NCI-H146 (cell line): ENCODE measurements around the gene INAFM2.
A peak's percentile ranks its signal among the peaks of the same experiment; 100 is the strongest.

ENCODE experiments used
- DNase-seq: peaks from one replicate; lab custom pipeline; 2025; lab: John Stamatoyannopoulos, UW

Gene INAFM2

DNA sequence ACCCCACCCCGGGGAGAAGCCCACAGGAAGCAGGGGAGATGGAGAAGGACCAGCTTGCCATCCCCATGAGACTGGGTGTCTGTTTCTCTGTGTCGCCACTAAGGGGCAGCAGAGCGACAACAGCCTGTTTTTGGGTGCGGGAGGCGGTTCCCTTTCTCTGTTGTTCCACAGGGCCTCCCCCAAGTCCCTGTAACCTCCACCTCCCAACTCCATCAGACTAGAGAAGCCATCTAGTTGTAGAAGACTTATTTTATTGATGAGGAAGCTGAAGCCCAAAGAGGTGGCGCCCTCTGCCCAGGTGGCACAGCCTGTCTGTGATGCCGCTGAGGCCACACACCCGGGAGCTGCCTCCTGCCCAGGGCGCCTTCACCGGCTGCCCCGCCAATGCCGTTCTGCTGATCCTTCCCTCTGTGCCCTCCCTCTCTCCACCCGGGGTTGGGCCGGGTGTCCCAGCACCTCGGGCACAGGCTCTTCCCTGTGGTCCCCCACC is 21.2 kb downstream of the INAFM2 start:
- peak; percentile 38 for DNase-seq

DNA sequence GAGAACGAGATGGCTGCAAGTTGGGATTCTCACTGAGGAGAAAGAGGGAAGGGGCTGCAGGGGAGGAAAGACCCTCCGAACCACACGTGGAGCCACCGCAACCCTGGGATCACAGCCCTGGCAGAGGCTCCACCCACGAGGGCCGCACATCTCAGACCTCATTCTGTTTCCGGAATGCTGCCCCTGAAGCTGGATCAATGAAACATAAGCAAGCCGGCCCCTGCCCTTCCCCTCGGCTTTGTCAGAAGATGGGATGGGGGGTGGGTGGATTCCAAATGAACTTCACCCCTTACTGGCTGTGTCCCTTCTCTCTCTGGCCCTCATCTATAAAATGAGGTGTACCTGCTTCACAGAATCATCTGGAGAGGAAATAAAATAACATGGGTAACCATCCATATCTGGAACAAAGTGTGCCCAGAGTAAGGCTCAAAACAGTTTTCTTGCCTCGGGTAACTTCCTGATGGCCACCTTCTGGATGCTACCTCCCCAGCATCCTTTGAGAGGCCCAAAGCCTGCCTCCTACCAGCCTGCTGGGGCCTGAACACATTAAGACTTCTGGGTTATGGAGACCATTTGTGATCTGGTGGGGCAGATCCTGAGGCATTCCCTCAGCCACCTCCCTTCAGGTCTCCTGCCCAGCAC is 21.9 kb downstream of the INAFM2 start:
- DNase-seq: no peak

DNA sequence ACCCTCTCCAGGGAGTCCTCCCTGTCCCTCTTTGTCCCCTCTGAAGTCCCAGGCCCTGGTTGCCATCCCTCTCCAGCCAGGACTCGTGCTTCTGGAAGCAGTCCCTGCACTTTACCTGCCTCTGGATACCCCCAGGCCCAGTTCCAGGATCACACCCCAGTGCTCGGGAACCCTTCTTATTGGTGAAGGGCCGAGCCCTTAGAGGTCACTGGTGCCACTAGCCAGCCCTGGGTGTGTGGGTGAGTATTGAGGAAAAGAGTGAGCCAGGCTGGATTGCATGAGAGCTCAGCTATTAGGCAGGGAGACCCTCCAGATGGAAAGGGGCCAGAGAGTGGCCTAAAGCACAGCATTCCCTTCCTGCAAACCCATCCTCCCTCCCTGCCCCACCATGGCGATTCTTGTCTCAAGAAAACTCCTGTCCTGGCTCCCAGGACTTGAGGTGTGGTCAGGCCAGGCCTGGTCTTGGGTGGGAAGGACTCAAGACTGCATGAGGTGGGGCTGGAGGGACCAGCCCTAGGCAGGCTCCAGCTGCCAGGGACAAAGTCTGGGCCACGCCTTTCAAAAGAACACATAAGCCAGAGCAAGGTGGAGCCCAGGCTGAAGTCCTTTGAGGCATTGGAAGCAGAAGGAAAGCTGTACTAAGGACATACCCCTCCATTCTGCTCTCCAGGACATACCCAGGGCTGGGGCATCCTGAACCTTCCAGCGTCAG is 22.5 kb downstream of the INAFM2 start:
- DNase-seq: no peak

DNA sequence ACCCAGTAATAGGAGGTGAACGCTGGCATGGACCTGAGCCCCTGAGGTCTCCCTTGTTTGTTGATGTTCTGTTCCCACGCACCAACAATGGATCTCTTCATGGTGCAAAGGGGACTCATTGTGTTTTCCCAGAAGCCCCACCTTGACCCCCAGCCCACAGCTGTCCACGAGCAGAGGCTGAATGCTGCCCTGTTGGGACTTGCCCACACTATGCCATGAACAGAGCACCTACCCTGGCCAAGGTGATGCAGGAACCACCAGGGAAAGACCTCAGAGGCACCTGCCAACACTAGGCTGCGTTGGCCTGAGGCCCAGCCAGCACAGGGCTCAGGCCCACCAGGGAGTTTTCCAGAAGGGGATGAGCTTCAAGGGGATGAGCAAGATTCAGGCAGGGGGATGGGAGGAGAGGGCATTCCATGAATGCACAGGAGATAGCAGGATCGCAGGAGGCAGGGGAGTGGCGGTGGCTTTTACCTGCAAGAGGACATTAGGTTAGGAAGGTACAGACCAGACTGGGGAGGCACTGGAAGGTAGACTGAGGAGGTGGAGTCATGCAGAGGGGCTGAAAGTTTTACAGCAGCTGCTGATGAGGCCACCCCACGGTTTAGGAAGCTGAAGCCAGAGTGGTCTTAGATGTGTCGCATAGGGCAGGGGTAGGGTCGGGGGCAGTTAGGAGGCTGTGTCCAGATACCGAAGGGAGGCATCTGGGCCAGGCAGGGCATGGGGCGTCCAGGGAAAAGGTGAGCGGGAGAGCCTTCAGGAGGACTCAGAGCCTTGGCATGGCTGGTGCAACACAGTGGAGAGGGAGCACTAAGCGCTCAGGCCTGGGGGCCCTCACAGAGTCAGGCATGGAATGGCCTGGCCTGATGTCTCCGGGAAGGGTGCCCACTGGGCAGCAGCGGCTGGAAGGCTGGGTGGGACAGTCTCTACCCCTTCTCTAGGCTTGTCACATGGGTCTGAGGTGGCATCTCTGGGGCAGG is 23.4 kb downstream of the INAFM2 start:
- DNase-seq: no peak

DNA sequence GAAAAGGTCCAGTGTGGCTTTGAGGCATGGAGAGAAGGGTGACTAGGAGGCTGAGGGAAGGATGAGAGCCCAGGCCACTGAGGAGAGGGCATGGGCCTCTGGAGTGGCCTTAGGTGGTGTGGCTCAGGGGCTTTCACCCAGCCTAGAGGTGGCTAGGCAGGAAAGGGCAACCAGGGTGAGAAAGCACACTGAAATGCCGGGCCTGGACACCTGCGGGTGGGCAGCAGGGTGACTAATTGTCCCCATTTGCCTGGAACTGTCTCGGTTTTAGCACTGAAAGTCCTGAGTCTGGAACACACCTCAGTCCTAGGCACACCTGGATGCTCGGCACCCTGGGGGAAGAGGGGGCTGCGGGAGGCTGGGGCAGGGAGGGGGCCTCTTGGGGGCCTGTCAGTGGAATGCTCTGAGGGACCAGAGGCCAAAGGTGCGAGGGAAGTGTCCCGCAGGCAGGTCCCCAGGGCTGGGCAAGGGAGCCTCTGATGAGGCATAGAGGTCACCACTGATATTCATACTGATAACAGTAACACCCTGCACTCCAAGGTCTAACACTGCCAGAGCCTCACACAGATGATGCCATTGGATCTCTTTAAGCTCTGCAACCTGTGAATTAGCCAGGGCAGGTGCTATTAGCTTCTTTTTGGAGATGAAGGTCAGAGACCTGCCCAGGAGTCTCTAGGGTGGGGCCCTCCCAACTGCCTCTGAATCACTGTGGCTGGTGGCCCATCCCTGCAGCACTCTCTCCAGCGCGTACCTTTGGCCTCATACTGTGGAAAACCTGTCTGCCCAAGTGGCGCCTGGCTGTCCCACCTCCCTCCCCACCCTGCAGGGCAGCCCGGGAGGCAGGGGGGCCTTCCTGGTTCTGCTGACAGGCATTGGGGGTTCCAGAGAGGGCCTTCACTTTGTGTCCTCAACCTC is 24.3 kb downstream of the INAFM2 start:
- DNase-seq: no peak

DNA sequence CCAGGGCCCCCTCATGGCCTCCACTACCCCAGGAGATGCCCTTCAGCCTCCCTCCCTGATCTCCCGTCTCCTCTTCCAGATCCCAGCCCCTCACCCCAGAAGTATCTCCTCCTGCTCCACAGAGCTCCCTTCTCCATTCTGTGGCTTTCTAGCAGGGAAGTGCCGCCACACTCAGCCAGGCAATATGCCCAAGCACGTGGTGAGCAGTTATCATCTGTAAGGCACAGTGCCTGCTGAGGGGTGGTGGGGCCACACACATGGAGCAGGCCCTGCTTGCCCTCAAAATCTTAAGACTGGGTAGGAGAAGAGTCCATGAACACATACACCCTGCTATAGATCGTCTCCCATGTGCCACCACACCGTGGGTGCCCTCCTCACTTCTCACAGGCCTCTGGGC is 25.0 kb downstream of the INAFM2 start:
- no peak for DNase-seq

DNA sequence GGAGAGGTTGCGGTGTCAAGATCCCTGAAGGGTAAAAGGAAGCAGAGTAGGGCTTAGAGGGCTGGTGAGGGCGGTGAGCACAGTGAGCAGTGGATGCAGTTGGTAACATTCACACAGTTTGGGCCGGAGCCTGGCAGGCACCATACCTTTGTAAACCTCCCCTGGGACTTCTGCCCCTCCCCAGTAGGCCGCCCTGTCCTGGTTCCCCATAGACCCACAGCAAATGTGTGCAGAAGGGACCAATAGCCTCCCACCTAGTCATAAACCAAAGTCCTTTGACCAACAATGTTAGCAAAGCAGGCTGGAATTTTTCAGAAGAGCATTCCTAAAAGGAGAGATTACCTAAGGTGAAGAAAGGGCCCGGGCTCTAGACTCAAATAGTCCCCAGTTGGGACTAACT is 25.7 kb downstream of the INAFM2 start:
- DNase-seq: no peak

DNA sequence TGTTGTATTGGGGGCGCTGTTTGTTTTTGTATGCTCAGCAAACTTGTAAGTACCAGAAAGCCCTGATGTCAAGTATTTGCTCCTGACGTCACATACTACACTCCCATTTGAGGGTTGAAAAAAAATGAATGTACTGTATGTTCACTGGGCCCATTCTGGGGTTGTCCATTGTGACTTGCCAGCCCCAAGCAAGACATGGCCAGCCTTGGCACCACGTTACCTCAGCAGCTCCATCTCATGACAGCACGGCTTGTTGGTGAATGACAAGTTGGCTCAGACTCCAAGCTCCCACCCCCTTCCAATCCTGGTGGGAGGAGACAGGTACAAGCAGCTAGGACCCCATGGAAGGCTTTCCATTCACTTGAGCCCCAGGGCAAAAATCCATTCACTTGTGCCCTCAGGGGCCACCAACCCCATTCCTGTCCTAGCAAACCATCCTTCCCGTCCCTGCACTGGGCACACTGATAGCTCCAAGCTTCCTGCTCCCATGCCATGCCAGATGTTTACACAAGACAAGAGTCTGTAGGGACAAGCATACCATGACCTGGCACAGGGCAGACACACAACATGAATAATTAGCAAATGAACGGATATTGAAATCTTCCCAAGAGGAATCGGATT is 28.9 kb downstream of the INAFM2 start:
- DNase-seq: peak; percentile 5

DNA sequence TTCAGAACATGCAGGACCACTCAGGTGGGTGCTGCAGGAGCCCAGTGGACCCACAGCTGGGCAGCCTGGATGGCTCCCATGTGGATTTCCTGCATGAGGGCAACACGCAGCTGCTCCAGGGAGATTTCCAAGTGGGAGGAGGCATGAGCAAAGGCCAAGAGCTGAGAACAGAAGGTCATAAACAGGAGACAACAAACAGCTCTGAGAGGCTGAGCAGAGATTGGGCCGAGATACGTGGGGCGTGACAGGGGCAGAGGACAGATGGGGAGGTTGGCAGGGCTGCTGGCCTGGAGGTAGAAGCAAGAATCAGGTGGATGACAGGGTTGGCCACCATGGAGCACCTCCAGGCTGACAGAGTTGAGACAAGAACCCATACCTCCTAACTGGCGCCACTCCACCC is 30.2 kb downstream of the INAFM2 start:
- DNase-seq: no peak

DNA sequence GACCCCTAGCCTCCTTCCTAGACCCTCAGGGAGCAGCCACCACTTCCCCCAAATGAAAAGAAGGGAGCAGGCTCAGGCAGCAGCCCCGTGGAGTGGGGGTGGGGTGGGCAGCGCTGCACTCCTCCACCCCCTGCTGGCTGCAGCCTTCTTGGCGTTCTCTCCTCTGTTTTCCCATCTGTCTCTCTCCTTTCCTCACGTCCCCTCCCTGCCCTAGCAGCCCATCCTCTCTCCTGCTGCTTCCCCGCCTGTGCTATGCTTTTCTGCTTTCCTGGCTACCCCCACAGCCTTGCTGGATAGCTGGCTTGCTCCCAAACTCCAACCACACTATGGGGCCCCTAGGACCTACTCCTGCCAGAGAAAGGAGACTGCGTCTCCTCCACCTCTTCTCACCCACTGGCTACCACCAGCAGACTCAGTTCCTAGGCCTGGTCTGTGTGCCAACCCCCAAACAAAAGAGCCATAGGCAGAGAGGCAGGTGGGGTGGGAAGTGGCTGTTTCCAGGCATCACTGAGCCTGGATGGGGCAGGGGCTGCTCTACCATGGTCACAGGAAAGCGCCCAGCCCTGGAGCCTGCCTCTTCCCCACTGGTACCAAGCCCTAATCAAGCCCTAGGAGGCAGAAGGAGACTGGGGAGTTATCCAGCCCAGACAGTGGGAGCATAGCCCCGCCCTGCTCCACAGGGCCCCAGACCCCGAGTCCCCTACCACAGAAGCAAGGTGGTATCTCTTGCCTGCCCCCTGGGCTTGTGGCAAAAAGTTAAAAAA is 31.1 kb downstream of the INAFM2 start:
- no peak for DNase-seq

DNA sequence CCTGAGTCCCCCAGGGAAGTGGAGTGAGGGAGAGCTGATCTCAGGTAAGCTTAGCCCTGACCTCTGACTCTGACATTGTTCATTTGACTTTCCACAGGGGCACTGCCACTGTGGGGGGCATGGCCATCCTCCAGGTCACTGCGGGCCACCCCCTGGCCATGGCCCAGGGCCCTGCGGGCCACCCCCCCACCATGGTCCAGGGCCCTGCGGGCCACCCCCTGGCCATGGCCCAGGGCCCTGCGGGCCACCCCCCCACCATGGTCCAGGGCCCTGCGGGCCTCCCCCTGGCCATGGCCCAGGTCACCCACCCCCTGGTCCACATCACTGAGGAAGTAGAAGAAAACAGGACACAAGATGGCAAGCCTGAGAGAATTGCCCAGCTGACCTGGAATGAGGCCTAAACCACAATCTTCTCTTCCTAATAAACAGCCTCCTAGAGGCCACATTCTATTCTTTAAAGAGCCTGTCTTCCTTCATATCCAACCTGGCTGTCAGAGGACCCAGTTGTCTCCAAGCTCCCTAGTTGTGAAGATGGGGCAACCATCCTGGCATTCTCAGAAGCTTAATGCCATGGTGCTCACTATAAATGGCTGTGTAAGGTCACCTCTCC is 32.6 kb downstream of the INAFM2 start:
- no peak for DNase-seq

DNA sequence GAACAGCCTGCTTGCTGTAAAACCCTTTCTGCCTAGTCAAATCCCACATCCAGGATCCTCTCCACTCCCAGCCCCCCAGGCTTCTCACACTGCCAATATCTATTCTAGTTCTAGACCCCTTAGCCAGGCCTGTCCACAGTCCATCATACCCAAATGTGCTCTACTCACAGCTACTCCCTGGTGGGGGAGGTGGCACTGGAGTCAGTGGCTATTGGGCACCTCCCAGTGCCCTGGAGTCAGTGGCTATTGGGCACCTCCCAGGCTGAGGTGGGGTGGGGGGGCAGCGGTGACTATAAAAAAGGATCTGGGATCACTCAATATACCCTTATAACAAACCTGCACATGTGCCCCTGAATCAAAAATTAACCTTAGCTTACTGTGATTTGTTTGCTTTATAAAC is 33.8 kb downstream of the INAFM2 start:
- no peak for DNase-seq

DNA sequence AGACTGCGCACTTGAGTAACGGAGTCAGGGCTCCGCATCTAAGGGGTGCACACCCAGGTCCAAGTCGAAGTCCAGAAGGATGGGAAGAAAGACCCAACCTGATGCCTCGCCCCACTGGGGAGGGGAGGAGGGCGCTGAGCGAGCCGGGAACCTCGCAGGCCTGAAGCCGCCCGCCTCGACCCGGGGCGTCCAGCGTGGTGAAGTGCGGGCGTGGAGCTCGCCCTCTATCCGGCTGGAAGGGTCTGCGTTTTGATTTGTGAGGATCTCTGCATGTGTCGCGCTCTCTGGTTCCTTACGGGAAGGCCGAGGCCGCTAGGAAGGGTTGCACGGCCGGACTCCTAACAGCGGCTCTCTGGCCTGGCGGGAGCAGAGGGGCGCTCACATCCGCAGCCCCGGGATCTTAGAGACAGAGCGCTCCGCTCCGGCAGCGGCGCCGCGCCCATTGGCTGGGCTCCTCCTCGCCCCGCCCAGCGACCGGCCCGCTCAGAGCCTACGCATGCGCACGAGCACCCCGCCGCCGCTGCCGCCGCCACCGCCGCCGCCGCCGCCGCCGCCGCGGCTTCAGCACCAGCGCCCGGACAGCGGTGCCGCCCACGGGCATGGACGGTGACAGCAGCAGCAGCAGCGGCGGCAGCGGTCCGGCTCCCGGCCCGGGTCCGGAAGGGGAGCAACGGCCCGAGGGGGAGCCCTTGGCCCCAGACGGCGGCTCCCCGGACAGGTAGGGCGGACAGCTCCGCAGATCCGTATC is 34.4 kb downstream of the INAFM2 start, which contains the start of gene DISP2:
Gene DISP2 (plus strand): TSS at position 497 of the 748 bp plus-strand sequence. CDS start 103 bp downstream, at position 600.
- DNase-seq: peak; percentile 82

DNA sequence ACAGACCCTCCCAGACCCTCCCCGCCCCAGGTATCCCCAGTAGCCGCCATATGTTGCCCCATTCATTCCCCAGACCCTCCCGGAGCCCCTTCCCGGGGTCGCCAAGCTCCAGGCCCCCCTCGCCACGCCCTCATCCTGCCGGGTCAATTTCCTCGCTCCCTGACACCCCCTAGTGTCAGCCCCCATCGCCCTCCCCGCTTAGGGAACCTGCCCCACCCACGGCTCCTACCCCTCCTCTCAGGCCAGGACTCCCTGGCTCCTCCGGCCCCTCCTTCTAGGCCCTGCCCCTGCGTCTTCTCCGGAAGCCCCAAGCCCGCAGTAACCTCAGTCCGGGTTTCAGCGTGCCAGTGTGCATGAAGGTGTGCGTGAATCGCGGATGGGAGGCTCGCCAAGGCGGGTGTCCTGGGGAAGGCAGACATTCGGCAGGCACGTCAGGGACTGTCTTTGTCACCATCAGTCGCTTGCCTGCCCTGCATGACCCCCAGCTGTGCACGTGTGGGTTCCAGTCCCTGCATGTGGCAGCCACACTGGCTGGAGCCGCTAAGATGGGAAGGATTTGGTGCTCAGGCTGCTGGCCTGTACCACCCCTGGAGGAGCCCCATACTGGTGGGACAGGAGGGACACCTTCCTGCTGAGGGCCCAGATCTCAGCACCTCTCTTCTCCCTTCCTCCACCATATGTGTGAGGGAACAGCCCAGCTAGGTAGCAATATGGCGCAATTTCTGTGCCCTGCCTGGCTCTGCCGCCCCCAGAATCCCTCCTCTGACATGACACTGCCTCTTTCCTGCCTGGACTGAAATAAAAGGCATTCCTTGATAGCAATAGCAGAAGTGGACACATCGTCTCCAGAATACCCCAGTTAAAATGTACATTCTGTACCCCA is 35.2 kb downstream of the INAFM2 start:
- DNase-seq: peak; percentile 50

DNA sequence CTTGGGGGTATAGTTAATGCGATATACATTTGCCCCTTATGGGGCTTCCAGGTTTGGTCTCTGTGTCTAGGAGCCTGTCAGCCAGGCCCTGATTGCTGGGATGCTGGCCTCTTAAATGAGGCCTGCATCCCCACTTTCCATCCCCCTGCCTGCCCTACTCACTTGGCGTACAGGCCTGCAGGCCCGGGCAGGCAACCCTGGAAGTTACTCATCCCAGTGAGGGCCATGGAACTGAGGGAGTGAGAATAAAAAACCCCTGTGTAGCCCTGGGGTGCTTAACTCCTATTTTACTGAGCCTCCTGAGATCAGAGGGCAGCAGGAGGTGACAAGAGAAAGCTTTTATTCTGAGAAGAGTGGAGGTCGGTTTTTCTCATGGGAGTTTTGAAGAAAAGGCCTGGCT is 36.5 kb downstream of the INAFM2 start:
- no peak for DNase-seq

DNA sequence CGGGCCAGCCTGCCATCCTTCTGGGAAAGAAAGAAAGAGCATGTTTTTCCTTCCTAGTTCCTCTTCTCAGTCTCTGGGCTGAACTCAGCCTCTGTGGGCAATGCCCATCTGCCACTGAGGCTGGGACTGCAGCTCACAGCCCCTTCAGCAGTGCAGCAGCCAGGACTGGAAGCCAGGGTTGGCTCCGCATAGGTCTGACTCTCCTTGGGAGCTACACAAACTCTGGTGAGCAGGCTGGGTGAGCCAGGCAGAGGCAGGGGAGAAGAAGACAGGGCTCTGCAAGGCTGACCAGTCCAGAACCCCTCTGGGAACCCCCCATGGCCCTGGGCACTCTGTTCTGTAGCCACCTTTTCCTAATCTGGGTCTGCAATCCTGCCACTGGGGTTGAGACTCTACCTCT is 38.1 kb downstream of the INAFM2 start:
- DNase-seq: no peak

DNA sequence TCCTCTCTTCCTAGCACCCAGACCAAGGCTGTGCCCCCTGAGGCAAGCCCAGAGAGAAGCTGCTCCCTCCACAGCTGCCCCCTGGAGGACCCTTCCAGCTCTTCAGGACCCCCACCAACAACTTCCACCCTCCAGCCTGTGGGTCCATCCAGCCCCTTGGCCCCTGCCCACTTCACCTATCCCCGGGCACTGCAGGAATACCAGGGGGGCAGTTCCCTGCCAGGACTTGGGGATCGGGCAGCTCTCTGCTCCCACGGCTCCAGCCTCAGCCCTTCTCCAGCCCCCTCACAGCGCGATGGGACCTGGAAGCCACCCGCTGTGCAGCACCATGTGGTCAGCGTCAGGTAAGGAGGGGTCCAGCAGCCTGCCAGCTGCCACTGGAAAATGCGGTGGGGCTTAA is 40.1 kb downstream of the INAFM2 start:
- no peak for DNase-seq

DNA sequence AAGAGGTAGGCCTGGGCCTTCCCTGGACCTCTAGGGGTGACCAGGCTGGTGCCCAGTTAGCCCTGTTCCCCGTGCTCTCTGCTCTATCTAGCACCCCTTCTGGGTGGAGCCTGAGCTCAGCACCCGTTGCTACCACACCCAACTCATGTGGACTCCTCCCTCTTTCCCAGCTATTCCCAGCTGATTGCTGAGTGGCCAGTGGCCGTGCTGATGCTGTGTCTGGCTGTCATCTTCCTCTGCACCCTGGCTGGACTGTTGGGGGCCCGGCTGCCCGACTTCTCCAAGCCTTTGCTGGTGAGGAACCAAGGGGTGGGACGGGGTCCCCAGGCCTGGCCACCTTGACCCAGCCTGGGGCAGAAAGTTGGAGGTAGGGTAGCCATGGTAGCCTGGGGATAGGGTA is 40.8 kb downstream of the INAFM2 start:
- no peak for DNase-seq
